ENCODE results near the gene PHC3. TPM values are rescaled to one million over a fixed set of nuclear protein-coding genes. Genes with fewer than 3 reads are reported as not detected.
A peak's percentile ranks its signal among the peaks of the same experiment; 100 is the strongest.

The PHC3 gene
- total RNA-seq, 1 donor from 2014 or later: 57.7 TPM

DNA sequence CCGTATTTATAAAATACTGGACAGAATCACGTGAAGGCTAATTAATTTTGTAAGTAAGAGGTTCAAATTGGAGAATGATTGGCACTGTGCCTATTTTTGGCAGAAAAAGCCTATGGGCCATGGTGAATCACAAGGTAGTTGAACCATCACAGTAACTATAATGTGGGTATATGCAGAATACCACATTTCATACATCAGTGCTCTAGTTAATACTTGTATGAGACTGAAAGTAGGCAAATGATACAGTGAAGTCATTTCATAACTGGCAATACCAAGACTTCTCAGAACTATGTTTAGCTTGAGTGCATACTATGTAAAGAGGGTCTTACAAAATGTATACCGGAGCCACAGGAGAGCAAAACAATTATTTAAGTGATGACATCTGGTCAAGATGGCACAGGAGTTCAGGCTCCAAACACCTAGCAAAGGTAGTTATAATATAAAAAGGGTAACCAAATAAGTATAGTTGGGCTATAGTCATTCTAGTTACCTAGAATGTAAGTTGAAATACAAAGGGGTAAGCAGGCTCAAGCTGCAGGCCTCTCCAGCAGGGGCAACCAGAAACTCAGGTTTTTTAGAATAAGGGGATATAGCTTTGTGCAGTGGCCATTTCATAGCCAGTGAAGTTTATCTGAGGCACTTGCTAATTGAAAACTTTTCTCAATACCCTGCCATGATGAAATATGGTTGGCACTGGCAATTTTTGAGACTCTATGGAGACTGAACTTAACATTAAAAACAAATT lies 124.7 kb downstream of the PHC3 start:
- H3K36me3 Mint-ChIP-seq (ENCODE audit: low read depth): peaks cover 5% of the 10 kb centered on the region
- H3K4me1 Mint-ChIP-seq (ENCODE audit: low read depth): peaks cover 43% of the 10 kb centered on the region
- peak overlapping the region; percentile 59 for H3K27ac Mint-ChIP-seq
- H3K4me3 Mint-ChIP-seq: peak overlapping the region; percentile 1
- no peak for DNase-seq (ENCODE audit: low spot score)
- intact Hi-C loops (cut with micrococcal nuclease): loop anchor here (2.0 to 5.0 kb wide), 5 partner anchors 125 to 300 kb away; partner anchors contain the start of genes LRRC34, LRRIQ4, PHC3 and SKIL
- no peaks in the 10 kb centered on the region for H3K27me3 Mint-ChIP-seq (ENCODE audit: insufficient read depth)
- H3K9me3 Mint-ChIP-seq: no peaks in the 10 kb centered on the region

DNA sequence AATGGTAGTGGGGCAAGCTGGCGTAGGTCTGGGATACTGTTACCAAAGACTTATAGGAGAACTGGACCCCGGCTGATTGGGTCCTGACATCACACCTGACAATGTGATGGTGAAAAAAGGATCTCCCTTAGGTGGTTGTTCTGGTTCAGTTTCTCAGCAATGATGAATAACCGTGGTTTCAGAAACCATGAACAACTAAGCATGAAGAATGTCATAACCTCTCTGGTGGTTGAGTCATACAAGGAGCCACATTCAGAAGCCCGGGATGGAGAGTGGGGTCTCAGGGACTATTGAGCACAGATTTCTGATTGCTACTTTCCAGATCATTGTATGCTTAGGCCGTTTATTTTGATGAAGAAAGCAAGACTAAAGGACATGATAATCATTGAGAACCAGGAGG lies 126.3 kb downstream of the PHC3 start:
- peaks cover 5% of the 10 kb centered on the region for H3K36me3 Mint-ChIP-seq (ENCODE audit: low read depth)
- no peaks in the 10 kb centered on the region for H3K27me3 Mint-ChIP-seq (ENCODE audit: insufficient read depth)
- H3K4me3 Mint-ChIP-seq: no peak overlapping the region
- no peak overlapping the region for H3K27ac Mint-ChIP-seq
- intact Hi-C loops (cut with micrococcal nuclease): loop anchor here (2.0 to 5.0 kb wide), 5 partner anchors 56 to 302 kb away; partner anchors contain the start of genes LRRC34, LRRIQ4, PHC3 and SKIL
- DNase-seq (ENCODE audit: low spot score): no peak
- H3K4me1 Mint-ChIP-seq (ENCODE audit: low read depth): peaks cover 43% of the 10 kb centered on the region
- no peaks in the 10 kb centered on the region for H3K9me3 Mint-ChIP-seq

DNA sequence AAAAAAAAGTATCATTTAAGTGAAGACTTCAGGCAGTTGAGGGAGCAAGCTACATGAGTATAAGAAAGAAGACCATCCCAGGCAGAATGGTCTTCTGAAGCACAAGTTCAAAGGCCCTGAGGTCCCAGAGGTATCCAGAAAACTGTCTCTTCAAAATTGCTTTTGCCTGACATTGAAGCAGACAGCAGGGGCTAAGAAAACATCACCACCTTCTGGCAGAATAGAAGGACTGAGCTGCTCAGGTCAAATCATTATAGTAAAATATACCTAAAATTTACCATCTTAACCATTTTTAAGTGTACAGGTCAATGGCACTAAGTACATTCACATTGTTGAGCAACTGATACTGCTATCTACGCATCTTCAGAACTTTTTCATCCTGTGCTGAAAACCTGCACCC lies 127.3 kb downstream of the PHC3 start:
- no peak overlapping the region for H3K27ac Mint-ChIP-seq
- no peak for DNase-seq (ENCODE audit: low spot score)
- H3K9me3 Mint-ChIP-seq: no peaks in the 10 kb centered on the region
- no peaks in the 10 kb centered on the region for H3K27me3 Mint-ChIP-seq (ENCODE audit: insufficient read depth)
- intact Hi-C loops (cut with micrococcal nuclease): loop anchor here (1.0 to 2.0 kb wide), 3 partner anchors 17 to 191 kb away; partner anchors contain the start of gene GPR160
- H3K4me3 Mint-ChIP-seq: no peak overlapping the region
- peaks cover 5% of the 10 kb centered on the region for H3K36me3 Mint-ChIP-seq (ENCODE audit: low read depth)
- peaks cover 43% of the 10 kb centered on the region for H3K4me1 Mint-ChIP-seq (ENCODE audit: low read depth)

DNA sequence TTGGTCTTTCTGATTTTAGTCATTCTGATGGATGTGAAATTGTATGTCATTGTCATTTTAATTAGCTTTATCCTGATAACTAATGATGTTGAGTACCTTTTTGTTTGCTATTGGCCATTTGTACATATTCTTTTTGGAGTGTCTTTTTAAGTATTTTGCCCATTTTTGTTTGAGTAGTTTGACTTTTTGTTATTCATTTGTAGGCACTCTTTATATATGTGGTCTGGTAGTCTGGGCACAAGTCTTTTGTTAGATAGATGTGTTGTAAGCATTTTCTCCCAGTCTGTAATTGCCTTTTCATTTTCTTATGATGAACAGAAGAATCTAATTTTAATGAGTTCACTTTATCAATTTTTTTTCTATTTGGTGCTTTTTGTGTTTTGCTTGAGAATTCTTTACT lies 129.1 kb downstream of the PHC3 start:
- no peaks in the 10 kb centered on the region for H3K9me3 Mint-ChIP-seq
- intact Hi-C loops (cut with micrococcal nuclease): no loop called here

DNA sequence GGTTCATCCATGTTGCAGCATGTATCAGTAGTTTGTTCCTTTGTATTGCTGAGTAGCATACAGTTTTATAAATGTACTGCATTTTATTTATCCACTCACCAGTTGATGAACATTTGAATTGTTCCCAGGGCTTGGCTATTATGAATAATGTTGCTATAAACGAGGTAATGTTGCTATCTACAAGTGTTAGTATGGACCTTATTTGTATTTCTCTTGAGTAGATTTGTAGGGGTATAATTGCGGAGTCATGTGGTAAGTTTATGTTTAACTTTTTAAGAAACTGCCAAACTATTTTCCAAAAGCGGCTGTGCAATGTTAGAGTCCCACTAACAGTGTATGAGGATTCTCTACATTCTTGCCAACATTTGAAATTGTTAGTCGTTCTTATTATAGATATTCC lies 130.8 kb downstream of the PHC3 start:
- peaks cover 21% of the 10 kb centered on the region for H3K4me1 Mint-ChIP-seq (ENCODE audit: low read depth)
- DNase-seq (ENCODE audit: low spot score): no peak
- no peaks in the 10 kb centered on the region for H3K9me3 Mint-ChIP-seq
- intact Hi-C loops (cut with micrococcal nuclease): no loop called here
- peaks cover 5% of the 10 kb centered on the region for H3K36me3 Mint-ChIP-seq (ENCODE audit: low read depth)
- H3K27me3 Mint-ChIP-seq (ENCODE audit: insufficient read depth): no peaks in the 10 kb centered on the region
- no peak overlapping the region for H3K27ac Mint-ChIP-seq
- H3K4me3 Mint-ChIP-seq: no peak overlapping the region

More for the DNA sequence above, 129.1 kb downstream of the PHC3 start:
- H3K36me3 Mint-ChIP-seq (ENCODE audit: low read depth): peaks cover 5% of the 10 kb centered on the region
- no peak overlapping the region for H3K27ac Mint-ChIP-seq
- no peak overlapping the region for H3K4me3 Mint-ChIP-seq
- no peak for DNase-seq (ENCODE audit: low spot score)
- H3K27me3 Mint-ChIP-seq (ENCODE audit: insufficient read depth): no peaks in the 10 kb centered on the region
- H3K4me1 Mint-ChIP-seq (ENCODE audit: low read depth): peaks cover 30% of the 10 kb centered on the region

DNA sequence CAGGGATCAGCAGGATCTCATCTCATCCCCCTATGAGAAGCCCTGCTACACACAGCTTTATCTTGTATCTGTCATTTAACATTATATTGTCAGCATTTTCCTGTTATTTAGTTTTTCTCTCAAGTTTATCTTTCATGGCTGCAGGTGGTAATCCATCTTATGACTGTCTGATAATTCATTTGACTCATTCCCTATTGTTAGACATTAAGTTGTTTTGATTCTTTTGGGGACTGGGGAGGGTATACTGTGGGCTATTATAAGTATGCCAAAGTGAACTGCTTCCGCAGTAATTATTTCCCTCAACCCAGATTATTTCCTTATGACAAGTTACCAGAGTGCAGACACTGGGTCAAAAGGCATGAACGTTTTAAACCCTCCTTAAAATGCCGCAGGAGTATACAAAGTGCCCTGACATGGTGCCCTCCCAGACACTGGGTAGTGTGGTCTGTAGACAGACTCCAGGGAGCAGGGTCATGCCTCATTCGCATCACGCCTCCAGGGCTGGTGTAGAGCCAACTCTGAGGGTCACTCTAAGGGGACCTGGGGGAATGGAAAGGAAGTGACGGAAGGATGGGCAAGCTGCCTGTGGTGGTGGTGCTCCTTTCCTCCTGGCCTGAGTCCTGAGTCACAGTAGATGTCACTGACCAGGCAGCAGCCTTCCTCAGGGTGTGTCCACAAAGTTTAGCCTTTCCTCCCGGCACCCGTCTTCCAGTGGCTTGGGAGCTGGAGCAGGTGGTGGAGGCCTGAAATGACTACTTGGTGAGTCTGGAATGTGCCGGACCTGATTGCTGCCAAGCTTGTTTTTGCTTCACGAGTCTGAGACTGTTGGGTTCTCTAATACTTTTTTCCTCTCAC lies 132.2 kb downstream of the PHC3 start:
- intact Hi-C loops (cut with micrococcal nuclease): no loop called here
- no peaks in the 10 kb centered on the region for H3K9me3 Mint-ChIP-seq
- no peak overlapping the region for H3K27ac Mint-ChIP-seq
- H3K4me3 Mint-ChIP-seq: no peak overlapping the region
- no peaks in the 10 kb centered on the region for H3K27me3 Mint-ChIP-seq (ENCODE audit: insufficient read depth)
- no peak for DNase-seq (ENCODE audit: low spot score)
- peaks cover 17% of the 10 kb centered on the region for H3K4me1 Mint-ChIP-seq (ENCODE audit: low read depth)
- H3K36me3 Mint-ChIP-seq (ENCODE audit: low read depth): peaks cover 3% of the 10 kb centered on the region

DNA sequence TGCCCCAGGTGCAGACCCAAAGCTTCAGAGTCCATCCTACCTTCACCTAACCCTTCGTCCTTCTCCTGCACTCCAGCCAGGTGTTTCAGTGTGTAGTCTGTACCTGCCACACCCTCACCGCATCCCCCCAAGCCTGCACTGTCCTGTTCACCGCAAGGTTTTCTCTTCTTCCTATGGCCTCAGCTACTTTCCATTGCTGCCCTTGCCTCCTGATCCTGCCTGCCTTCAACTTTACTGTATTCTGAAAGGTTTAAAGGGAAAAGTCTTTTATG lies 134.5 kb downstream of the PHC3 start:
- intact Hi-C loops (cut with micrococcal nuclease): no loop called here
- Mint-ChIP-seq H3K4me1 (ENCODE audit: low read depth) (peaks cover 20% of the 10 kb centered on the region), H3K27ac (no peak overlapping the region), H3K9me3 (no peaks in the 10 kb centered on the region), H3K4me3 (no peak overlapping the region), H3K27me3 (ENCODE audit: insufficient read depth) (no peaks in the 10 kb centered on the region), H3K36me3 (ENCODE audit: low read depth) (peaks cover 5% of the 10 kb centered on the region)
- no peak for DNase-seq (ENCODE audit: low spot score)

DNA sequence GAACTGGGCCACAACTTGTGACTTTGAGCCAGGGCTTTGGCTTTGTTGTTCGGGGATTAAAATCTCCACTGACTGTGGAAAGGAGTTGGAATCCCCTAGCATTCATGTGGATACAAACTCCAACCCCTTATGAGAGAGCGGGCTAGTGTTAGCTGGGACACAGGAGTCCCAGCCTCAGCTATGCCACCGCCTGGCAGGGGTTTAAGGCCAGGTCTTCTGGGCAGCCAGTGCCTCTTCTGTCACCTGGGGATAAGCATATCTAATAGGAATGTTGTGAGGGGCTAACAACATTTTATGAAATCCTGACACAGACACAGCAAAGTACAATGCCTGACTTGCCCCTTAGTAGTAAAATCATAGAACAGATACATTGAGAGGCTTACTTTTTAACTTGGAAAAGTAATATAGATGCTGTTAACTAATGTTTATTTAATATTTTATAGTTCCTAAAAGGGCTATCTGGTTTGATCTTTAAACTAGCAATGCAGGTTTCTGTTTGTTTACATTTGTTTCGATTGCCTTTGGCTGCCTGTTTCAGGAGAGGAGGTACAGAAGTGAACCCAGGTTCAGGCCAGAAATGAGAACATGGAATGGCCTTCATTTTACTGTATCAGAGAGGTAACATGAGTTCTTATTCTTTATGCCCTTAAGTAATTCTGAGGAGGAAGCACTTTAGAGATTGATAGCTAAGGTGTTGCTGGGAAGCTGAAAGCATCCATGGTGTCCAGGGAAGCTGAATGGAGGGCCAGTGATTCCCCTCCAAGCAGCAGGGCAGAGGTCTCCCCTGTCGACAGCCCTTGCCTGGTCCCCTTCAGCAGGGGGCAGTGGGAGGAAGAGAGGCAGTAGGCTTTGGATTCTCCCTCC lies 135.0 kb downstream of the PHC3 start:
- H3K9me3 Mint-ChIP-seq: no peaks in the 10 kb centered on the region
- DNase-seq (ENCODE audit: low spot score): no peak
- intact Hi-C loops (cut with micrococcal nuclease): no loop called here
- H3K4me3 Mint-ChIP-seq: no peak overlapping the region
- H3K36me3 Mint-ChIP-seq (ENCODE audit: low read depth): peaks cover 5% of the 10 kb centered on the region
- peaks cover 20% of the 10 kb centered on the region for H3K4me1 Mint-ChIP-seq (ENCODE audit: low read depth)
- H3K27ac Mint-ChIP-seq: no peak overlapping the region
- H3K27me3 Mint-ChIP-seq (ENCODE audit: insufficient read depth): no peaks in the 10 kb centered on the region

DNA sequence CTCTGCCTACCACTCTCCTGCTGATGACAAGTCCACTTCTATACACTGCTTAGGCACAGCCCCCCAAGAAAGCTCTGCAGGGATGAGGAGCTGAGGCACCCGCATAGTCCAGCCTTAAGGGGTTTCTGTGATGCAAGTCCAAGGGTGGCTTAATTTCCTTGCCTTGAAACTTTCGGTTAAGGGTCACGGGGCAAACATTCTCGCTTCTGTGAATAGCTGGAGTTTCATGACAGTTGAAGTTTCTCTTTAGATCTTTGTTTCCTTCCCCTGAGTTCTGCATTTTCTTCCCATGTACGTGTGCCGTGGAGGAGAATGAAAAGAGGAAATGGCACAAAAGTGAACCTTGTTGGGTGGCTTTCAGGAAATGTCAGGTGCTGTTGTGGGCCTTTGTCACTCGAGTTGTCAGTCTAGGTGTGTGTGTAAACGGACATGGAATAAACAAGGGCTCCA lies 136.7 kb downstream of the PHC3 start:
- Mint-ChIP-seq H3K27me3 (ENCODE audit: insufficient read depth) (no peaks in the 10 kb centered on the region), H3K4me1 (ENCODE audit: low read depth) (peaks cover 20% of the 10 kb centered on the region), H3K36me3 (ENCODE audit: low read depth) (peaks cover 5% of the 10 kb centered on the region), H3K27ac (no peak overlapping the region), H3K9me3 (no peaks in the 10 kb centered on the region), H3K4me3 (peak overlapping the region; percentile 13)
- intact Hi-C loops (cut with micrococcal nuclease): no loop called here
- DNase-seq (ENCODE audit: low spot score): no peak

DNA sequence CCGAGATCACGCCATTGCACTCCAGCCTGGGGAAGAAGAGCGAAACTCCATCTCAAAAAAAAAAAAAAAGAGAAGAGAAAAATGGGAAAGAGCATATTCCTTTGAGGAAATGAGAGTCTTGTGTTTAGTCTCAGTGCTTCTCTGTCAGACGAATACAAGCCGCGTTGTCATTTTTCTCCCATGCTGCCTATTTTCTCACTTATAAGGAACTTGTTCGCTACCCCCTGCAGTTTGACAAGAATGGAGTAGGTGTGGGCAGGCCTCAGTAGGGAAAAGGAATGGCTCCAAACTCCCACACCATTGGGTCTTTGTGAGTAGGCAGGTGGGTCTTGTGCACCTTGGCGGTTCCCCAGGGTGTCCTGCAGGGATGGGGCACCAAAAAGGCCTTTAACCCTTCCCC lies 137.3 kb downstream of the PHC3 start:
- Mint-ChIP-seq H3K27ac (no peak overlapping the region), H3K4me3 (no peak overlapping the region), H3K9me3 (no peaks in the 10 kb centered on the region), H3K36me3 (ENCODE audit: low read depth) (peaks cover 5% of the 10 kb centered on the region), H3K4me1 (ENCODE audit: low read depth) (peaks cover 20% of the 10 kb centered on the region), H3K27me3 (ENCODE audit: insufficient read depth) (peaks cover 2% of the 10 kb centered on the region)
- no peak for DNase-seq (ENCODE audit: low spot score)
- intact Hi-C loops (cut with micrococcal nuclease): no loop called here

DNA sequence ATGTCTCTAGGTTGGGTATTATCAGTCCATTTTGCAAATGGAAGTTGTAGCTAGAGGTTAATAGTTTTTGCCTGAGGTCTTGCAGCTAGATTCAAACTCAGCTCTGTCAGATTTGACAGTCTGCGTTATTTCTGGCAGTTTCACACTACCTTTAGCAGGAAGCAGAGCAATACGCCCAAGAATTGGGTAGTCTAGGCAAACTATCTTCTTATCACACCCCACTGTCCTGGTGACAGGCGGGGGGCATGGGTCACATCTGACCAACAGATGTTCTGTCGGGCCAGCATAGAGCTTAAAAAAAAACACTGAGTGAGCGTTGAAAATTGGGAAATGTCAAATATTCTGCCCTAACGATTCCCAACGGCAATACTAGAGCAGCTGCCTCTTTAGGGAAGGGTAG lies 138.0 kb downstream of the PHC3 start:
- no peak overlapping the region for H3K27ac Mint-ChIP-seq
- H3K4me1 Mint-ChIP-seq (ENCODE audit: low read depth): peaks cover 20% of the 10 kb centered on the region
- H3K36me3 Mint-ChIP-seq (ENCODE audit: low read depth): peaks cover 5% of the 10 kb centered on the region
- DNase-seq (ENCODE audit: low spot score): no peak
- intact Hi-C loops (cut with micrococcal nuclease): no loop called here
- H3K4me3 Mint-ChIP-seq: no peak overlapping the region
- H3K9me3 Mint-ChIP-seq: no peaks in the 10 kb centered on the region
- peaks cover 4% of the 10 kb centered on the region for H3K27me3 Mint-ChIP-seq (ENCODE audit: insufficient read depth)

DNA sequence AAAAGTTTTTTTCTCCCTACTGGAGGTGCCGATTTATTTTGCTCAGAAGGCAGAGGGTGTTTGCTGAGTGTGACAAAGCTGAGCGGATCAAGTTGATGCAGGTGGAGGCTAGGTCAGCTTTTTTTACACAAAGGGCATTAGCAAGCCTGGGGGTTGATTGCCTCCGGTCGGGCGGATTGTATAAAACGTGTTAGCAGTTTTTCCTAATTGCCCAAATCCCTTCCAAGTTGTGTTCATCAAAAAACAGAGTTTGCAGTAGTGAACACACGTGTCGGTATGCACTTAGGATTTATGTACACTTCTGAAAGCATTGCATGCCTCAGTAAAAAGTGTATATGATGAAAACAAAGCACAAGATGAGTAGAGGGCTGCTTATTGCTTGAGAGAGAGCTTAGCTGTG lies 141.1 kb downstream of the PHC3 start:
- DNase-seq (ENCODE audit: low spot score): no peak
- H3K9me3 Mint-ChIP-seq: no peaks in the 10 kb centered on the region
- intact Hi-C loops (cut with micrococcal nuclease): no loop called here
- no peak overlapping the region for H3K4me3 Mint-ChIP-seq
- H3K27ac Mint-ChIP-seq: no peak overlapping the region
- peaks cover 4% of the 10 kb centered on the region for H3K27me3 Mint-ChIP-seq (ENCODE audit: insufficient read depth)
- H3K4me1 Mint-ChIP-seq (ENCODE audit: low read depth): peaks cover 21% of the 10 kb centered on the region
- H3K36me3 Mint-ChIP-seq (ENCODE audit: low read depth): peaks cover 5% of the 10 kb centered on the region

Data from activated T-helper 1 cell treated with anti-CD3 and anti-CD28 coated beads, Interleukin-12 subunit alpha, Interleukin-12 subunit beta, Interleukin-2, Interleukin-4 antibody, amounts not matched to agents 30 ng/mL and 10 ng/mL and 1 ng/mL, durations not matched to agents 14 hours and 24 hours and 36 hours (primary cell).